KMS-11 (cell line): Measurements from ENCODE around the gene ST7.

ENCODE experiments used
- H2AFZ ChIP-seq: fragments of 200-600 bp; sonication (generic); 2 replicates; pipeline ENCODE4 v1.6.1; 2016; ENCODE audit warnings: antibody characterized with exemption, mixed run types, low read depth
- H3K27ac ChIP-seq: fragments of 200-600 bp; sonication (generic); 2 replicates; pipeline ENCODE4 v1.6.1; 2016; ENCODE audit warnings: mild to moderate bottlenecking, mixed run types
- H3K27me3 ChIP-seq: fragments of 200-600 bp; sonication (generic); 2 replicates; pipeline ENCODE4 v1.6.1; 2017; ENCODE audit warnings: mild to moderate bottlenecking, low read depth, mixed run types, moderate library complexity; ENCODE audit not compliant: insufficient read depth
- H3K36me3 ChIP-seq: fragments of 200-600 bp; sonication (generic); 2 replicates; pipeline ENCODE4 v1.6.1; 2017; ENCODE audit warnings: mild to moderate bottlenecking, mixed run types; ENCODE audit not compliant: insufficient read depth
- H3K4me1 ChIP-seq: fragments of 200-600 bp; sonication (generic); 2 replicates; pipeline ENCODE4 v1.6.1; 2016; ENCODE audit warnings: mild to moderate bottlenecking, low read depth, mixed run types; ENCODE audit not compliant: poor library complexity, severe bottlenecking
- H3K4me2 ChIP-seq: fragments of 200-600 bp; sonication (generic); 2 replicates; pipeline ENCODE4 v1.7.0; 2016; ENCODE audit warnings: mild to moderate bottlenecking, mixed run types
- H3K4me3 ChIP-seq: fragments of 200-600 bp; sonication (generic); IDR thresholded peaks from 2 replicates; pipeline ENCODE4 v1.6.1; 2017; ENCODE audit warnings: low read depth, low read length, mixed read lengths; ENCODE audit not compliant: insufficient read depth
- H3K79me2 ChIP-seq: fragments of 200-600 bp; sonication (generic); 2 replicates; pipeline ENCODE4 v1.6.1; 2016; ENCODE audit warnings: low read depth, mixed run types; ENCODE audit not compliant: insufficient read depth
- H3K9ac ChIP-seq: fragments of 200-600 bp; sonication (generic); 2 replicates; pipeline ENCODE4 v1.6.1; 2016; ENCODE audit warnings: mild to moderate bottlenecking, mixed run types
- H4K20me1 ChIP-seq: fragments of 200-600 bp; sonication (generic); 2 replicates; pipeline ENCODE4 v1.6.1; 2016; ENCODE audit warnings: mild to moderate bottlenecking, mixed run types; ENCODE audit not compliant: insufficient read depth
- CTCF ChIP-seq: fragments of 200-600 bp; sonication (generic); conservative IDR thresholded peaks from 2 replicates; pipeline ENCODE4 v1.6.1; 2017; ENCODE audit warnings: low read depth, mild to moderate bottlenecking, antibody characterized with exemption, low read length, moderate library complexity, mixed read lengths

The ST7 gene

GRCh38 chr7:117035465-117035862, 82.2 kb downstream of the ST7 start:
- no peak for TF ChIP-seq CTCF
- Histone ChIP-seq H3K27me3 (no peaks in the 10 kb centered on the region), H2AFZ (no peak overlapping the region), H4K20me1 (no peaks in the 10 kb centered on the region), H3K79me2 (no peaks in the 10 kb centered on the region; the same call in 1 of the 2 replicates), H3K27ac (no peak overlapping the region), H3K4me3 (no peak overlapping the region), H3K36me3 (no peaks in the 10 kb centered on the region), H3K9ac (no peak overlapping the region), H3K4me2 (no peak overlapping the region), H3K4me1 (no peaks in the 10 kb centered on the region)

GRCh38 chr7:117036053-117036669, 82.9 kb downstream of the ST7 start:
- H3K4me1 ChIP-seq, result no peaks in the 10 kb centered on the region
- TF ChIP-seq CTCF, result no peak
- no peak overlapping the region for H3K4me2 ChIP-seq
- no peaks in the 10 kb centered on the region; the same call in 1 of the 2 replicates for H3K79me2 ChIP-seq
- no peaks in the 10 kb centered on the region for H3K36me3 ChIP-seq
- H3K4me3 ChIP-seq, result no peak overlapping the region
- H2AFZ ChIP-seq, result no peak overlapping the region
- H4K20me1 ChIP-seq, result no peaks in the 10 kb centered on the region
- H3K27ac ChIP-seq, result no peak overlapping the region
- H3K9ac ChIP-seq, result no peak overlapping the region
- H3K27me3 ChIP-seq, result no peaks in the 10 kb centered on the region

- TF ChIP-seq CTCF, result no peak
- H3K9ac ChIP-seq, result no peak overlapping the region
- H3K27ac ChIP-seq, result no peak overlapping the region
- H3K27me3 ChIP-seq, result no peaks in the 10 kb centered on the region
- H3K79me2 ChIP-seq, result no peaks in the 10 kb centered on the region; the same call in 1 of the 2 replicates
- no peak overlapping the region for H3K4me3 ChIP-seq
- no peak overlapping the region for H2AFZ ChIP-seq
- H3K4me1 ChIP-seq, result no peaks in the 10 kb centered on the region
- no peaks in the 10 kb centered on the region for H4K20me1 ChIP-seq
- no peaks in the 10 kb centered on the region for H3K36me3 ChIP-seq
- no peak overlapping the region for H3K4me2 ChIP-seq
These were observed 83.5 kb downstream of the ST7 start for GRCh38 chr7:117036836-117037235.

DNA sequence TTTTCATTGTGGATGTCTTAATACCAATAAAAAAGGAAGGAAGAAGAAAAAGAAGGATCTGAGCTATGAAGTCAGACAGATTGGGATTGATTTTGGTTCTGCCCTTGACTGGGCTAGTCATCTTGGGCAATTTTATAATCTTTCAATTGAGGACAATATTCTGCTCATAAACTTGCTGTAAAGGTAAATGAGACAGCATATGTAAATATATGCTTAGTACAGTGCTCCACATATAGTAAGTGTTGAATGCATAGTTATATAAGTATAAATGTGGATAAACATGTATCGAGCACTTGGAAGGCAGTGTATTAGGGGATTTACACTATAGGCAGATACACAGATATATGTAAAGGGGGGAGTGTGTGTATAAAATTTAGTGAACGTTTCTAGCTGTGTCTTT, 85.1 kb downstream of the ST7 start:
- no peaks in the 10 kb centered on the region for H4K20me1 ChIP-seq
- H3K4me2 ChIP-seq, result no peak overlapping the region
- H3K4me1 ChIP-seq, result no peaks in the 10 kb centered on the region
- H3K36me3 ChIP-seq, result no peaks in the 10 kb centered on the region
- no peak for TF ChIP-seq CTCF
- H3K4me3 ChIP-seq, result no peak overlapping the region
- no peak overlapping the region for H3K9ac ChIP-seq
- H3K79me2 ChIP-seq, result no peaks in the 10 kb centered on the region
- H3K27me3 ChIP-seq, result no peaks in the 10 kb centered on the region
- H3K27ac ChIP-seq, result no peak overlapping the region
- H2AFZ ChIP-seq, result no peak overlapping the region
